Prostate gland (tissue), 2 donors: ENCODE data around the gene TSPAN3. TPM values are rescaled to one million over a fixed set of nuclear protein-coding genes. Genes with fewer than 3 reads are reported as not detected.

Source experiments
- DNase-seq: peaks from one replicate; pipeline ENCODE4 v3.0.0-alpha.2; 2019; ENCODE audit warnings: low spot score
- H3K27ac ChIP-seq, 2 donors: fragments of 200-600 bp; sonication (generic); 2 replicates each; pipeline ENCODE4 v1.5.1; 2017 to 2019
- H3K27me3 ChIP-seq: fragments of 200-600 bp; sonication (generic); replicated peaks from 2 replicates; pipeline ENCODE4 v1.5.1; 2019; ENCODE audit not compliant: insufficient read depth
- H3K36me3 ChIP-seq, 2 donors: fragments of 200-600 bp; sonication (generic); 1 replicate in 1 of 2; 2 replicates in 1 of 2; pipeline versions ENCODE4 v1.5.1 to v1.8.1; 2017 to 2019
- H3K4me1 ChIP-seq: fragments of 200-600 bp; sonication (generic); replicated peaks from 2 replicates; pipeline ENCODE4 v1.5.1; 2019
- H3K4me3 ChIP-seq, 2 donors: fragments of 200-600 bp; sonication (generic); 2 replicates each; pipeline ENCODE4 v1.5.1; 2017 to 2019
- H3K9me3 ChIP-seq: fragments of 200-600 bp; sonication (generic); 2 replicates; pipeline ENCODE4 v1.5.1; 2017
- CTCF ChIP-seq, 4 experiments: fragments of 200-600 bp in 2 of 4; fragments of 450-650 bp in 2 of 4; sonication (generic) in 2 of 4; IDR thresholded peaks; 1 replicate in 3 of 4; 2 replicates in 1 of 4; pipeline ENCODE4 v1.5.1; 2016 to 2019; ENCODE audit warnings: antibody characterized with exemption in 4 of 4, mild to moderate bottlenecking in 2 of 4, moderate library complexity in 2 of 4
- POLR2A ChIP-seq: fragments of 450-650 bp; IDR thresholded peaks from one replicate; pipeline ENCODE4 v1.6.1; 2016; ENCODE audit warnings: antibody characterized with exemption, mild to moderate bottlenecking
- POLR2AphosphoS5 ChIP-seq: sonication (generic); formaldehyde crosslinking; IDR thresholded peaks from one replicate; pipeline ENCODE4 v1.6.1; 2017; ENCODE audit warnings: antibody characterized with exemption
- WGBS: methylation state at CpG from one replicate; pipeline ENCODE4 v1.1.5; 2018; 5-methylcytosine and 5-hydroxymethylcytosine counted together
- intact Hi-C: fragments of 100-400 bp; cut with DNase I; formaldehyde crosslinking; loops from one replicate; pipeline ENCODE4 v1.14.2; 2022
- total RNA-seq, 2 donors: library from RNA; depleted of rRNA; stranded (reverse); fragments of >200 nt; gene quantifications; one replicate each; pipeline ENCODE4 v1.1.0, GENCODE V29; 2016

The TSPAN3 gene
- total RNA-seq, 2 donors from 2014 or later: 234 to 238 TPM

- Histone ChIP-seq H3K27me3 (no peaks in the 10 kb centered on the region), H3K4me3 (no peak overlapping the region), H3K27ac (no peak overlapping the region), H3K4me1 (no peaks in the 10 kb centered on the region), H3K36me3 (no peaks in the 10 kb centered on the region), H3K9me3 (no peaks in the 10 kb centered on the region)
- TF ChIP-seq POLR2A: no peak
- TF ChIP-seq POLR2AphosphoS5: no peak
- no peak for TF ChIP-seq CTCF (IDR thresholded peaks at IDR 0.05)
- intact Hi-C loops: no loop called here
- 90% methylated on average over 18 of the region's 20 CpGs for WGBS
- no peak for DNase-seq
These were observed 52.9 kb downstream of the TSPAN3 start for GRCh38 chr15:77017761-77018720.

- intact Hi-C loops: no loop called here
- Histone ChIP-seq H3K9me3 (no peaks in the 10 kb centered on the region), H3K27me3 (no peaks in the 10 kb centered on the region), H3K4me3 (no peak overlapping the region), H3K4me1 (no peaks in the 10 kb centered on the region), H3K27ac (no peak overlapping the region), H3K36me3 (no peaks in the 10 kb centered on the region)
- DNase-seq: no peak
- WGBS: 88% methylated on average over 5 of the region's 7 CpGs
- TF ChIP-seq POLR2AphosphoS5: no peak
- no peak for TF ChIP-seq CTCF (IDR thresholded peaks at IDR 0.05)
- TF ChIP-seq POLR2A: no peak
These were observed 53.7 kb downstream of the TSPAN3 start for GRCh38 chr15:77017091-77017660.

GRCh38 chr15:77016321-77016695, 54.6 kb downstream of the TSPAN3 start:
- H3K36me3 ChIP-seq: no peaks in the 10 kb centered on the region
- H3K9me3 ChIP-seq: no peaks in the 10 kb centered on the region
- H3K4me3 ChIP-seq: no peak overlapping the region
- no peak overlapping the region for H3K27ac ChIP-seq
- DNase-seq: no peak
- TF ChIP-seq POLR2A (no peak), CTCF (IDR thresholded peaks at IDR 0.05) (no peak), POLR2AphosphoS5 (no peak)
- no peaks in the 10 kb centered on the region for H3K4me1 ChIP-seq
- H3K27me3 ChIP-seq: no peaks in the 10 kb centered on the region
- intact Hi-C loops: no loop called here
- 94% methylated on average over 3 of the region's 3 CpGs for WGBS

- Histone ChIP-seq H3K27ac (no peak overlapping the region), H3K9me3 (no peaks in the 10 kb centered on the region), H3K4me1 (no peaks in the 10 kb centered on the region), H3K27me3 (no peaks in the 10 kb centered on the region), H3K36me3 (no peaks in the 10 kb centered on the region), H3K4me3 (no peak overlapping the region)
- no peak for DNase-seq
- 72% methylated on average over 20 of the region's 21 CpGs for WGBS
- intact Hi-C loops: no loop called here
- TF ChIP-seq POLR2A (no peak), CTCF (IDR thresholded peaks at IDR 0.05) (no peak), POLR2AphosphoS5 (no peak)
These were observed 55.1 kb downstream of the TSPAN3 start for GRCh38 chr15:77015646-77016320.
